Endothelial cell of umbilical vein (primary cell): ENCODE results near the gene WNT9A.

Source experiments
- CTCF ChIP-seq, 2 donors: IDR thresholded peaks; 1 replicate in 1 of 2; 2 replicates in 1 of 2; pipeline ENCODE4 v1.5.1; 2011; ENCODE audit warnings: low read length in 2 of 2, mild to moderate bottlenecking in 2 of 2, moderate library complexity in 2 of 2, control low read depth in 1 of 2, inconsistent platforms in 1 of 2, low read depth in 1 of 2; ENCODE audit not compliant: insufficient read depth in 1 of 2; ENCODE audit errors: extremely low read depth in 1 of 2
- MYC ChIP-seq: IDR thresholded peaks from one replicate; pipeline ENCODE4 v1.6.1; 2011; ENCODE audit warnings: mild to moderate bottlenecking, low read depth, low read length
- POLR2A ChIP-seq: IDR thresholded peaks from 2 replicates; pipeline ENCODE4 v1.6.1; 2012; ENCODE audit warnings: low read depth, mild to moderate bottlenecking, control low read depth, low read length
- TF ChIP-seq, protein P1 (sequence below): IDR thresholded peaks from 2 replicates; pipeline ENCODE4 v1.6.1; 2011; ENCODE audit not compliant: insufficient read depth, insufficient read length

DNA sequence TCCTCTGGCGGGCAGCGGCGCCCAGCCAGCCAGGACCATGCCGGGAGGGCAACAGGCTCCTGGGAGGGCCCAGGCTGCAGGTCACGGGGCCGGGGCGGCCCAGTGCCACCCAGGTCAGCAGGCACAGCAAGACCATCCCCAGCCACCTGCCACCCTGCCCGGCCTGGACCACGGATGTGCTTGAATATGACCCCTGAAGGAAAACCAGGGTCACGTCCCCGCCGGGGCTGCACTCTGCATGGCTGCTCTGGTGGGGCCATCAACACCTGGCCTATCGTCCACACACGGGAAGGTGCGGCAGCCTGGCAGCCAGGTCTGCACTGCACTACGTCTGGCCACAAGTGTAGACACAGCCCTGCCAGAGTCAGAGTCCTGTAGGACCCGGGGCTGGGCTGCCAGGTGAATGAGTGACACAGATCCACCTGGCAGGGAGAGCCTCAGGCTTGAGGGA lies 6.9 kb downstream of the WNT9A start:
- TF ChIP-seq CTCF (IDR thresholded peaks at IDR 0.05; ENCODE audit: extremely low read depth in 1 of 2, insufficient read depth in 1 of 2, low read depth in 1 of 2, low read length in 2 of 2) (no peak), POLR2A (no peak), MYC (no peak)
- TF ChIP-seq, protein P1, sequence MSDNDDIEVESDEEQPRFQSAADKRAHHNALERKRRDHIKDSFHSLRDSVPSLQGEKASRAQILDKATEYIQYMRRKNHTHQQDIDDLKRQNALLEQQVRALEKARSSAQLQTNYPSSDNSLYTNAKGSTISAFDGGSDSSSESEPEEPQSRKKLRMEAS = no peak
